Endodermal cell (in vitro differentiated cells): Measurements from ENCODE around the gene MIER2. TPM values are rescaled to one million over a fixed set of nuclear protein-coding genes. Genes with fewer than 3 reads are reported as not detected.

Source experiments
- DNase-seq: peaks from one replicate; pipeline ENCODE4 v3.0.0-alpha.2; 2017
- H3K27ac ChIP-seq: 2 replicates; pipeline ENCODE4 v1.5.1; 2013; ENCODE audit warnings: mild to moderate bottlenecking, low read depth, low read length, moderate library complexity
- H3K27me3 ChIP-seq: 2 replicates; pipeline ENCODE4 v1.6.1; 2013; ENCODE audit warnings: mild to moderate bottlenecking, low read length, moderate library complexity; ENCODE audit not compliant: insufficient read depth, control insufficient read depth, poor library complexity, severe bottlenecking
- H3K36me3 ChIP-seq: 2 replicates; pipeline ENCODE4 v1.7.0; 2013; ENCODE audit warnings: mild to moderate bottlenecking, low read length, moderate library complexity; ENCODE audit not compliant: control insufficient read depth, insufficient read depth
- H3K4me1 ChIP-seq: one replicate; pipeline ENCODE4 v1.7.0; 2013; ENCODE audit warnings: low read length; ENCODE audit not compliant: control insufficient read depth, insufficient read depth
- H3K4me3 ChIP-seq: 2 replicates; pipeline ENCODE4 v1.5.1; 2013; ENCODE audit warnings: mild to moderate bottlenecking, low read length, moderate library complexity
- H3K9ac ChIP-seq: 2 replicates; pipeline ENCODE4 v1.6.1; 2013; ENCODE audit warnings: mild to moderate bottlenecking, low read length, moderate library complexity; ENCODE audit not compliant: poor library complexity, severe bottlenecking; ENCODE audit errors: extremely low read depth
- H3K9me3 ChIP-seq: 2 replicates; pipeline ENCODE4 v1.6.1; 2013; ENCODE audit warnings: mild to moderate bottlenecking, low read length, moderate library complexity; ENCODE audit not compliant: control insufficient read depth
- H3K27ac Mint-ChIP-seq: 2 replicates; pipeline ENCODE4 v1.8.0; 2020; ENCODE audit warnings: mixed read lengths
- H3K27me3 Mint-ChIP-seq: 2 replicates; pipeline ENCODE4 v1.8.0; 2021; ENCODE audit warnings: mild to moderate bottlenecking, mixed read lengths; ENCODE audit not compliant: insufficient read depth
- H3K36me3 Mint-ChIP-seq: 2 replicates; pipeline ENCODE4 v1.8.0; 2020; ENCODE audit warnings: low read depth, mixed read lengths
- H3K4me1 Mint-ChIP-seq: 2 replicates; pipeline ENCODE4 v1.8.0; 2020; ENCODE audit warnings: mixed read lengths
- H3K4me3 Mint-ChIP-seq: 2 replicates; pipeline ENCODE4 v1.8.0; 2020; ENCODE audit warnings: mild to moderate bottlenecking, moderate library complexity, mixed read lengths
- H3K9me3 Mint-ChIP-seq: 2 replicates; pipeline ENCODE4 v1.8.0; 2020; ENCODE audit warnings: mild to moderate bottlenecking, mixed read lengths
- WGBS, 2 experiments: methylation state at CpG; one replicate each; pipeline versions ENCODE4 v1.1.5 to v1.1.7; 2013; ENCODE audit warnings: missing lambda C conversion rate in 2 of 2, mixed read lengths in 1 of 2; ENCODE audit not compliant: insufficient coverage in 1 of 2, insufficient read length in 1 of 2; 5-methylcytosine and 5-hydroxymethylcytosine counted together
- total RNA-seq, 2 donors: library from RNA; stranded (reverse); fragmentation: NEBNext Ultra II Directional in 1 of 2; extraction: Animal tissue kit (Norgen Biotek cat#: 25700) in 1 of 2; gene quantifications; 2 replicates in 1 of 2; 3 replicates in 1 of 2; pipeline ENCODE4 v1.2.1, GENCODE V29; 2021
- TF ChIP-seq, protein P1 (sequence below): fragments of 200-600 bp; sonication (generic); conservative IDR thresholded peaks from 2 replicates; pipeline ENCODE4 v1.5.0; 2021; ENCODE audit warnings: antibody characterized with exemption, mild to moderate bottlenecking

MIER2 gene
- total RNA-seq, 2 donors from 2014 or later: 50.5 to 51.3 TPM

- no peaks in the 10 kb centered on the region for H3K36me3 ChIP-seq
These were observed 23.0 kb upstream of the MIER2 start for GRCh38 chr19:367561-367960.

GRCh38 chr19:366951-367350 is 22.4 kb upstream of the MIER2 start:
- TF ChIP-seq, protein P1, sequence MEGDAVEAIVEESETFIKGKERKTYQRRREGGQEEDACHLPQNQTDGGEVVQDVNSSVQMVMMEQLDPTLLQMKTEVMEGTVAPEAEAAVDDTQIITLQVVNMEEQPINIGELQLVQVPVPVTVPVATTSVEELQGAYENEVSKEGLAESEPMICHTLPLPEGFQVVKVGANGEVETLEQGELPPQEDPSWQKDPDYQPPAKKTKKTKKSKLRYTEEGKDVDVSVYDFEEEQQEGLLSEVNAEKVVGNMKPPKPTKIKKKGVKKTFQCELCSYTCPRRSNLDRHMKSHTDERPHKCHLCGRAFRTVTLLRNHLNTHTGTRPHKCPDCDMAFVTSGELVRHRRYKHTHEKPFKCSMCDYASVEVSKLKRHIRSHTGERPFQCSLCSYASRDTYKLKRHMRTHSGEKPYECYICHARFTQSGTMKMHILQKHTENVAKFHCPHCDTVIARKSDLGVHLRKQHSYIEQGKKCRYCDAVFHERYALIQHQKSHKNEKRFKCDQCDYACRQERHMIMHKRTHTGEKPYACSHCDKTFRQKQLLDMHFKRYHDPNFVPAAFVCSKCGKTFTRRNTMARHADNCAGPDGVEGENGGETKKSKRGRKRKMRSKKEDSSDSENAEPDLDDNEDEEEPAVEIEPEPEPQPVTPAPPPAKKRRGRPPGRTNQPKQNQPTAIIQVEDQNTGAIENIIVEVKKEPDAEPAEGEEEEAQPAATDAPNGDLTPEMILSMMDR: no peak
- DNase-seq: peak; percentile 35

More at GRCh38 chr19:367561-367960, 23.0 kb upstream of the MIER2 start:
- peak; percentile 10 for DNase-seq
- Mint-ChIP-seq H3K36me3 (no peaks in the 10 kb centered on the region), H3K9me3 (no peaks in the 10 kb centered on the region), H3K4me1 (no peaks in the 10 kb centered on the region), H3K27me3 (peaks cover 14% of the 10 kb centered on the region), H3K4me3 (no peak overlapping the region), H3K27ac (no peak overlapping the region)
- WGBS, 2 experiments: 92 to 96% methylated on average over 10 to 14 of the region's 14 CpGs
- Histone ChIP-seq H3K4me3 (no peak overlapping the region), H3K9me3 (no peaks in the 10 kb centered on the region), H3K27ac (no peak overlapping the region), H3K9ac (no peak overlapping the region), H3K27me3 (no peaks in the 10 kb centered on the region), H3K4me1 (no peaks in the 10 kb centered on the region)
- TF ChIP-seq, protein P1: no peak

GRCh38 chr19:366205-366783 is 21.7 kb upstream of the MIER2 start:
- no peak overlapping the region for H3K27ac Mint-ChIP-seq
- Histone ChIP-seq H3K27me3 (no peaks in the 10 kb centered on the region), H3K9me3 (no peaks in the 10 kb centered on the region), H3K4me1 (no peaks in the 10 kb centered on the region), H3K9ac (no peak overlapping the region), H3K36me3 (no peaks in the 10 kb centered on the region), H3K4me3 (no peak overlapping the region), H3K27ac (no peak overlapping the region)
- peak; percentile 7 for DNase-seq
- no peaks in the 10 kb centered on the region for H3K4me1 Mint-ChIP-seq
- no peak overlapping the region for H3K4me3 Mint-ChIP-seq
- H3K36me3 Mint-ChIP-seq: no peaks in the 10 kb centered on the region
- H3K27me3 Mint-ChIP-seq: peaks cover 7% of the 10 kb centered on the region
- no peaks in the 10 kb centered on the region for H3K9me3 Mint-ChIP-seq
- WGBS, 2 experiments: 95 to 96% methylated on average over 9 to 16 of the region's 17 CpGs
- TF ChIP-seq, protein P1: no peak

More at GRCh38 chr19:366951-367350, 22.4 kb upstream of the MIER2 start:
- Mint-ChIP-seq H3K36me3 (no peaks in the 10 kb centered on the region), H3K4me1 (no peaks in the 10 kb centered on the region), H3K4me3 (no peak overlapping the region), H3K9me3 (no peaks in the 10 kb centered on the region), H3K27me3 (peaks cover 14% of the 10 kb centered on the region), H3K27ac (no peak overlapping the region)
- Histone ChIP-seq H3K9ac (no peak overlapping the region), H3K4me1 (no peaks in the 10 kb centered on the region), H3K27ac (no peak overlapping the region), H3K9me3 (no peaks in the 10 kb centered on the region), H3K4me3 (no peak overlapping the region), H3K36me3 (no peaks in the 10 kb centered on the region), H3K27me3 (no peaks in the 10 kb centered on the region)
- 92 to 100% methylated on average over 7 to 8 of the region's 8 CpGs for WGBS, 2 experiments
